Gastroesophageal sphincter (tissue), 3 donors: Measurements from ENCODE around the gene SSBP3.

Source experiments
- EP300 ChIP-seq: sonication (generic); formaldehyde crosslinking; IDR thresholded peaks from one replicate; pipeline ENCODE4 v1.6.1; 2017; ENCODE audit warnings: antibody characterized with exemption, mild to moderate bottlenecking
- POLR2A ChIP-seq, 2 donors: fragments of 450-650 bp; IDR thresholded peaks; one replicate each; pipeline ENCODE4 v1.6.1; 2017; ENCODE audit warnings: antibody characterized with exemption in 2 of 2, mild to moderate bottlenecking in 2 of 2, moderate library complexity in 1 of 2
- TF ChIP-seq, protein P1 (sequence below), 4 experiments: fragments of 200-600 bp in 2 of 4; fragments of 450-650 bp in 2 of 4; sonication (generic) in 1 of 4; IDR thresholded peaks; one replicate each; pipeline ENCODE4 v1.5.1; 2017 to 2019; ENCODE audit warnings: antibody characterized with exemption in 4 of 4, mild to moderate bottlenecking in 2 of 4, moderate library complexity in 2 of 4

DNA sequence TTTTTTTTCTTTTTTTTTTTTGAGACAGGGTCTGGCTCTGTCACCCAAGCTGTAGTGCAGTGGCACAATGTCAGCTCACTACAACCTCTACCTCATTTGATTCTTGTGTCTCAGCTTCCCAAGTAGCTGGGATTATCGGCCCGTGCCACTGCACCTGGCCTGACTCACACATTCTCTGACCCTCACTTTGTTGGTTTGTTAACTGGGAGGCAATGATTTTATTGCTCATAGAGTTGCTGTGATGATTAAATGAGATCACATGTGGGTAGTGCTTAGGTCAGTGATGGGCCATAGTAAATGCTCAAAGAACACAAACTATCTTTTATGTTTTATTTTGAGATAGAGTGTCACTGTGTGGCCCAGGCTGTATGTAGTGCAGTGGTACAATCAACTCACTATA, 47.3 kb upstream of the SSBP3 start:
- TF ChIP-seq, protein P1, sequence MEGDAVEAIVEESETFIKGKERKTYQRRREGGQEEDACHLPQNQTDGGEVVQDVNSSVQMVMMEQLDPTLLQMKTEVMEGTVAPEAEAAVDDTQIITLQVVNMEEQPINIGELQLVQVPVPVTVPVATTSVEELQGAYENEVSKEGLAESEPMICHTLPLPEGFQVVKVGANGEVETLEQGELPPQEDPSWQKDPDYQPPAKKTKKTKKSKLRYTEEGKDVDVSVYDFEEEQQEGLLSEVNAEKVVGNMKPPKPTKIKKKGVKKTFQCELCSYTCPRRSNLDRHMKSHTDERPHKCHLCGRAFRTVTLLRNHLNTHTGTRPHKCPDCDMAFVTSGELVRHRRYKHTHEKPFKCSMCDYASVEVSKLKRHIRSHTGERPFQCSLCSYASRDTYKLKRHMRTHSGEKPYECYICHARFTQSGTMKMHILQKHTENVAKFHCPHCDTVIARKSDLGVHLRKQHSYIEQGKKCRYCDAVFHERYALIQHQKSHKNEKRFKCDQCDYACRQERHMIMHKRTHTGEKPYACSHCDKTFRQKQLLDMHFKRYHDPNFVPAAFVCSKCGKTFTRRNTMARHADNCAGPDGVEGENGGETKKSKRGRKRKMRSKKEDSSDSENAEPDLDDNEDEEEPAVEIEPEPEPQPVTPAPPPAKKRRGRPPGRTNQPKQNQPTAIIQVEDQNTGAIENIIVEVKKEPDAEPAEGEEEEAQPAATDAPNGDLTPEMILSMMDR (IDR thresholded peaks at IDR 0.05), result no peak
- TF ChIP-seq EP300, result no peak
- TF ChIP-seq POLR2A (IDR thresholded peaks at IDR 0.05), result no peak
